Measurements from ENCODE around the gene IQSEC3. TPM values are rescaled to one million over a fixed set of nuclear protein-coding genes. Genes with fewer than 3 reads are reported as not detected.

The IQSEC3 gene
- total RNA-seq, 1 donor from 2014 or later = 8.8 TPM

DNA sequence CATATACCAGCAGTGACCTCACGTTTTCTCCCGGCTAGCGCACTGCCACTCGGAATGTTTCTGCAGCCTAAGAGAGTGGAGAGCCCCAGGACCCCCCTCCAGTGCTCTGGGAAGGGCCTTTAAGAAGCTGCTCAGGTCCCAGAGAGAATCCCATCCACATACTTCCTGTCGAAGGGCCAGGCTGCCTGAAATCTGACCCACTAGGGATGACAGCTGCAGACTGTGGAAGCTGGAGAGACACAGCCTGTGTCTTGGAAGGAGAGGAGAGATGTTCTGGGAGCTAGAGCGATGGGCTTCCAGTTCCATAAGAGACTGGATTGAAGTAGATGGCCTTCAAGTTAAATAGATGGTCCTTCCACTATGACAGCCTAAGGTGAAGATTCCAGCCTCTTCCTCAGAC lies 54.4 kb downstream of the IQSEC3 start:
- Mint-ChIP-seq H3K36me3 (no peaks in the 10 kb centered on the region), H3K27me3 (ENCODE audit: low read depth) (peaks cover 37% of the 10 kb centered on the region), H3K4me3 (no peak overlapping the region), H3K4me1 (no peaks in the 10 kb centered on the region), H3K27ac (no peak overlapping the region), H3K9me3 (no peaks in the 10 kb centered on the region)
- no peak for DNase-seq (ENCODE audit: low spot score in 2 of 2, unreplicated experiment in 2 of 2)
- TF ChIP-seq, protein P1, sequence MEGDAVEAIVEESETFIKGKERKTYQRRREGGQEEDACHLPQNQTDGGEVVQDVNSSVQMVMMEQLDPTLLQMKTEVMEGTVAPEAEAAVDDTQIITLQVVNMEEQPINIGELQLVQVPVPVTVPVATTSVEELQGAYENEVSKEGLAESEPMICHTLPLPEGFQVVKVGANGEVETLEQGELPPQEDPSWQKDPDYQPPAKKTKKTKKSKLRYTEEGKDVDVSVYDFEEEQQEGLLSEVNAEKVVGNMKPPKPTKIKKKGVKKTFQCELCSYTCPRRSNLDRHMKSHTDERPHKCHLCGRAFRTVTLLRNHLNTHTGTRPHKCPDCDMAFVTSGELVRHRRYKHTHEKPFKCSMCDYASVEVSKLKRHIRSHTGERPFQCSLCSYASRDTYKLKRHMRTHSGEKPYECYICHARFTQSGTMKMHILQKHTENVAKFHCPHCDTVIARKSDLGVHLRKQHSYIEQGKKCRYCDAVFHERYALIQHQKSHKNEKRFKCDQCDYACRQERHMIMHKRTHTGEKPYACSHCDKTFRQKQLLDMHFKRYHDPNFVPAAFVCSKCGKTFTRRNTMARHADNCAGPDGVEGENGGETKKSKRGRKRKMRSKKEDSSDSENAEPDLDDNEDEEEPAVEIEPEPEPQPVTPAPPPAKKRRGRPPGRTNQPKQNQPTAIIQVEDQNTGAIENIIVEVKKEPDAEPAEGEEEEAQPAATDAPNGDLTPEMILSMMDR (IDR thresholded peaks at IDR 0.05; ENCODE audit: unreplicated experiment) = no peak

DNA sequence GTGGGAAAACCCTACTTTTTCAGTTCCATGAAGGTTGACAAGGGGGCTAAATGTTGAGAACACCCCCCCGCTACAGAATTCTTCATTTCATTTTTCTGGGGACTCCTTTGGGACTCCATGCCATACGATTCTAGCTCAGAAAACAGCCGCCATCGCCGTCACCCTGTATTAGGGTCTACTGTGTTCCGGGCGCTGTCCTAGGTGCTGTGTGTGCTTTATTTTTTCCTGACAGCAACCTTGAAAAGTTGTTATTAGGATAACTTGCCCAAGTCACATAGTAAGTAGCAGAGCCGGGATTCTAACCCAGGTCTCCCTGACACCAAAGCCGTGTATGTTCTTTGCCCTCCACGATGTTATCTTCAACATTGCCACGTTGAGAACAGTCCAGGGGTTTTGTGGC lies 55.1 kb downstream of the IQSEC3 start:
- TF ChIP-seq, protein P1 (IDR thresholded peaks at IDR 0.05; ENCODE audit: unreplicated experiment) = no peak
- H3K9me3 Mint-ChIP-seq = no peaks in the 10 kb centered on the region
- H3K36me3 Mint-ChIP-seq = no peaks in the 10 kb centered on the region
- H3K4me3 Mint-ChIP-seq = no peak overlapping the region
- DNase-seq (ENCODE audit: low spot score in 2 of 2, unreplicated experiment in 2 of 2) = no peak
- H3K27me3 Mint-ChIP-seq (ENCODE audit: low read depth) = peaks cover 39% of the 10 kb centered on the region
- no peak overlapping the region for H3K27ac Mint-ChIP-seq
- H3K4me1 Mint-ChIP-seq = no peaks in the 10 kb centered on the region

DNA sequence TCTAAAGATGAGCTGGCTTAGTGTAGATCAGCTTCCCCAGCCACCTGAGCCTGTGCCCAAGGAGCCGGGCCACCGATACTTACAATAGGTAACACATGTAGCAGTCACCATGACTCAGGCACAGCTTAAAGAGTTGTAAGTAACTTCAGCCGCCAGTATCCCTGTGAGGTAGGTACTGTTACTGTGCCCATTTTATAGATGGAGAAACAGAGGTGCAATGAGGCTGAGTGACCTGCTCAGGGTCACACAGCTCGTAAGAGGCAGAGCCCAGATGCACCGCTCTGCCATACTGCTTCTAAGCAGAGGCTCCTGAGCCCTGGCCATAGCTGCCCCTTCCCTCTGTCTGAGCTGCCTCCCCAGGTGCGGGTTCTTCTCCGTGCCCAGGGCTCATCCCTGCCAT lies 58.5 kb downstream of the IQSEC3 start:
- Mint-ChIP-seq H3K27me3 (ENCODE audit: low read depth) (peaks cover 38% of the 10 kb centered on the region), H3K27ac (no peak overlapping the region), H3K36me3 (no peaks in the 10 kb centered on the region), H3K4me3 (no peak overlapping the region), H3K4me1 (no peaks in the 10 kb centered on the region), H3K9me3 (no peaks in the 10 kb centered on the region)
- DNase-seq (ENCODE audit: low spot score in 2 of 2, unreplicated experiment in 2 of 2) = no peak
- TF ChIP-seq, protein P1 (IDR thresholded peaks at IDR 0.05; ENCODE audit: unreplicated experiment) = no peak

DNA sequence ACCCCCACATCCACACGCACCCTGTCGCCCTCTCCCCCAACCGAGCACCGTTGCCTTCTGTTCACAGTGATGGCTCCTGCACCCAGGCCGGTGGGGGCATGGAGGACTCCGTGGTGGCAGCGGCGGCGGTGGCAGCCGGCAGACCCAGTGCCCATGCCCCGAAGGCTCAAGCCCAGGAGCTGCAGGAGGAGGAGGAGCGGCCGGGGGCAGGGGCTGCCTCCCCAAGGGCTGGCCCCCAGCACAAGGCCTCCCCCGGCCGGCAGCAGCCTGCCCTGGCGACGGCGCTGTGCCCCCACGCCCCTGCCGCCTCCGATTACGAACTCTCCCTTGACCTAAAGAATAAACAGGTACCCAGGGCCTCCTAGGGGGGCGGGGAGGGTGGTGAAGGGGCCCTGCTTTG lies 59.0 kb downstream of the IQSEC3 start:
- peaks cover 35% of the 10 kb centered on the region for H3K27me3 Mint-ChIP-seq (ENCODE audit: low read depth)
- H3K4me3 Mint-ChIP-seq = no peak overlapping the region
- H3K27ac Mint-ChIP-seq = no peak overlapping the region
- no peaks in the 10 kb centered on the region for H3K9me3 Mint-ChIP-seq
- no peak for DNase-seq (ENCODE audit: low spot score in 2 of 2, unreplicated experiment in 2 of 2)
- TF ChIP-seq, protein P1 (IDR thresholded peaks at IDR 0.05; ENCODE audit: unreplicated experiment) = no peak
- no peaks in the 10 kb centered on the region for H3K36me3 Mint-ChIP-seq
- no peaks in the 10 kb centered on the region for H3K4me1 Mint-ChIP-seq

DNA sequence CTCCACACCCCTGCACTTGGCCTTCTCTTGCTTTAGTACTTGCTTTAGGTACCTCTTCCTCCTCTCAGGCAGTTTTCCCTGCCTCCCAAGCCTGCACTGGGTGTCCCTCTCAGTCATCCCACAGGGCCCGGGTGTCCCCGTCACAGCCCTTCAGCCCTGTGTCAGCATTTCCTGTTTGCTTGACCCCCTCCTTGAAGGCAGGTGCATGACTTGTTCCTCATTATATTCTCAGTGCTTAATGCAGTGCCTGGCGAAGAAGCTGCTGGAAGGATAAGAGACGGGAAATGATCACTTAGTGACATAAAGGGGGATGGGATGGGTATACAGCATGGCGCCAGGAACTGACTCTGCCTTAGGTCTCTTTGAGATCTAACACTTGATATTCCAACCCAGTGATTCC lies 61.5 kb downstream of the IQSEC3 start:
- Mint-ChIP-seq H3K27ac (no peak overlapping the region), H3K36me3 (no peaks in the 10 kb centered on the region), H3K4me3 (no peak overlapping the region), H3K9me3 (no peaks in the 10 kb centered on the region), H3K27me3 (ENCODE audit: low read depth) (peaks cover 36% of the 10 kb centered on the region), H3K4me1 (peaks cover 11% of the 10 kb centered on the region)
- TF ChIP-seq, protein P1 (IDR thresholded peaks at IDR 0.05; ENCODE audit: unreplicated experiment) = no peak
- DNase-seq (ENCODE audit: low spot score in 2 of 2, unreplicated experiment in 2 of 2) = no peak

DNA sequence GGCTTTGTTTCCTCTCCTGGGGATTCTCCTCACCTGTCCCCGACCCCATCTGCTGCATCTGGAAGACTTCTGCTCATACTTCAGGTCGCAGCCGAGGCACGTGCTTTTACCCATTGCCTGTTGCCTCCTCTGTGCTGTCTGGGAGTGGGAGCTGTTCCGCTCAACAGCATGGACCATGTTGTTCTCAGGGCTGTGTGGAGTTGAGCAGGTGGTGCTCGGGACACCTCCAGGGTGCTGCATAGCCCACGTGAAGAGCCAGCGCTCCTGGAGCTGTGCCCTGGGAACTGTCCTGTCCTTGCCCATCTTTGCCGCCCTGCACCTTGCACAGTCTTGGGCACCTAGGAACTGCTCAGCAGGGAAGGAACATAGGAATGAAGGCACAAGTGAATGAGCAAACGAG lies 62.4 kb downstream of the IQSEC3 start:
- H3K27ac Mint-ChIP-seq = no peak overlapping the region
- TF ChIP-seq, protein P1 (IDR thresholded peaks at IDR 0.05; ENCODE audit: unreplicated experiment) = no peak
- H3K27me3 Mint-ChIP-seq (ENCODE audit: low read depth) = peaks cover 45% of the 10 kb centered on the region
- H3K4me1 Mint-ChIP-seq = peaks cover 11% of the 10 kb centered on the region
- no peak for DNase-seq (ENCODE audit: low spot score in 2 of 2, unreplicated experiment in 2 of 2)
- no peaks in the 10 kb centered on the region for H3K9me3 Mint-ChIP-seq
- no peak overlapping the region for H3K4me3 Mint-ChIP-seq
- no peaks in the 10 kb centered on the region for H3K36me3 Mint-ChIP-seq
